Ovary (tissue), 9 donors: ENCODE results near the gene CCS. TPM values are rescaled to one million over a fixed set of nuclear protein-coding genes. Genes with fewer than 3 reads are reported as not detected.
A peak's percentile ranks its signal among the peaks of the same experiment; 100 is the strongest.

Experiments used
- DNase-seq, 5 donors: peaks; one replicate each; pipeline ENCODE4 v3.0.0-alpha.2; 2019 to 2020
- H3K27ac ChIP-seq, 2 donors: fragments of 200-600 bp; one replicate each; pipeline versions ENCODE4 v1.5.1 to v1.8.0; 2019 to 2022
- H3K27me3 ChIP-seq: fragments of 200-600 bp; one replicate; pipeline ENCODE4 v1.8.0; 2022
- H3K36me3 ChIP-seq: fragments of 200-600 bp; sonication (generic); one replicate; pipeline ENCODE4 v1.5.1; 2019
- H3K4me1 ChIP-seq: one replicate; pipeline ENCODE4 v1.8.1; 2013; ENCODE audit warnings: mild to moderate bottlenecking, moderate library complexity; ENCODE audit not compliant: insufficient read depth
- H3K4me3 ChIP-seq: fragments of 200-600 bp; sonication (generic); one replicate; pipeline ENCODE4 v1.5.1; 2017
- H3K9me3 ChIP-seq, 2 donors: fragments of 200-600 bp in 1 of 2; sonication (generic) in 1 of 2; one replicate each; pipeline versions ENCODE4 v1.5.1 to v1.8.1; 2013 to 2019; ENCODE audit warnings: mild to moderate bottlenecking in 1 of 2, moderate library complexity in 1 of 2
- CTCF ChIP-seq, 3 donors: fragments of 450-650 bp in 2 of 3; fragments of 200-600 bp in 1 of 3; IDR thresholded peaks; one replicate each; pipeline versions ENCODE4 v1.5.1 to v1.8.0; 2016 to 2022; ENCODE audit warnings: antibody characterized with exemption in 3 of 3, mild to moderate bottlenecking in 1 of 3
- EP300 ChIP-seq: sonication (generic); formaldehyde crosslinking; IDR thresholded peaks from one replicate; pipeline ENCODE4 v1.6.1; 2017; ENCODE audit warnings: antibody characterized with exemption
- POLR2A ChIP-seq: fragments of 450-650 bp; IDR thresholded peaks from one replicate; pipeline ENCODE4 v1.6.1; 2017; ENCODE audit warnings: antibody characterized with exemption, mild to moderate bottlenecking, moderate library complexity
- WGBS, 3 donors: extraction: QIAGEN DNeasy Blood & Tissue Kit in 1 of 3; methylation state at CpG; one replicate each; pipeline versions ENCODE4 v1.1.5 to v1.1.7; 2013 to 2017; 5-methylcytosine and 5-hydroxymethylcytosine counted together
- intact Hi-C, 4 donors: fragments of 100-400 bp; cut with DNase I; formaldehyde crosslinking; loops; one replicate each; pipeline versions ENCODE4 v1.11.0 to v1.15.1; 2022 to 2023
- polyA plus RNA-seq, 2 donors: library from polyadenylated mRNA; stranded (reverse); fragments of 200-250 nt in 1 of 2; fragments of 350-450 nt in 1 of 2; fragmentation: Illumina TruSeq in 1 of 2; extraction: RNeasy Lipid Tissue Mini Kit (QIAGEN cat#74804) in 1 of 2; gene quantifications; one replicate each; pipeline ENCODE4 v1.2.3, GENCODE V29; 2013 to 2014
- total RNA-seq, 7 donors: library from RNA; depleted of rRNA in 2 of 7; stranded (reverse); fragments of >200 nt in 2 of 7; fragmentation: NEBNext Ultra II Directional in 3 of 7; extraction: Animal tissue kit (Norgen Biotek cat#: 25700) in 3 of 7; gene quantifications; one replicate each; pipeline versions ENCODE4 v1.1.0 to v1.2.4, GENCODE V29; 2016 to 2023
- donor health status: DM: no; HTN: no; CAD: no; lungs with moderate emphysema.
- donor health status: DM: no; HTN: no; CAD: no.
- donor health status: Bipolar disorder and iron deficiency.
- donor health status: DM: yes; HTN: yes; CAD: no.
- donor health status: DM: no; HTN: no; CAD: no.
- donor health status: DM: yes; HTN: yes; CAD: no.

CCS gene
- total and polyA plus RNA-seq, 9 donors, result 15.7 to 55.0 (median 49.1) TPM

GRCh38 chr11:66555416-66555815 is 37.6 kb upstream of the CCS start:
- H3K4me3 ChIP-seq, result no peak overlapping the region
- TF ChIP-seq EP300, result no peak
- TF ChIP-seq CTCF (IDR thresholded peaks at IDR 0.05), result no peak
- TF ChIP-seq POLR2A, result no peak
- no peaks in the 10 kb centered on the region for H3K27me3 ChIP-seq
- no peak for DNase-seq
- intact Hi-C loops, result no loop called here
- H3K9me3 ChIP-seq, result no peaks in the 10 kb centered on the region
- H3K36me3 ChIP-seq, result no peaks in the 10 kb centered on the region
- H3K27ac ChIP-seq, result no peak overlapping the region
- WGBS, 3 donors, result 65 to 68% (median 66%) methylated on average over 3 of the region's 3 CpGs
- peaks cover 3% of the 10 kb centered on the region for H3K4me1 ChIP-seq

DNA sequence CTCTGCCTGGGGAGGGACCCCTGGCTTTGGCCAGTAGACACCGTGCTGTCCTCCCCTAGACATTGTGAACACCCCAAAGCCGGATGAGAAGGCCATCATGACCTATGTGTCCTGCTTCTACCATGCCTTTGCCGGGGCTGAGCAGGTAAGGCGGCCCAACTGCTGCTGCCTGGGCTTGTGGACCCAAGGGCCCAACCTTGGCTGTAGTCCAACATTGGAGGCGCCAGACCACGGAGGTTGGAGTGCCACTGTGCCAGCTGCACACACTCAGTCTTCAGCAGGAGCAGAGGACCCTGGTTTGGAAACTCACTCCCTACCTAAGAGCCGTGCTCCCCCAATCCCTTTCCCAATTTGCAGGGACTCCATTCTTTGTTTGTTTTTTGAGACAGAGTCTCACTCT is 36.9 kb upstream of the CCS start:
- TF ChIP-seq POLR2A (no peak), EP300 (no peak), CTCF (IDR thresholded peaks at IDR 0.05) (no peak)
- H3K9me3 ChIP-seq, result no peaks in the 10 kb centered on the region
- H3K27me3 ChIP-seq, result no peaks in the 10 kb centered on the region
- 82 to 86% (median 85%) methylated on average over 7 of the region's 7 CpGs for WGBS, 3 donors
- no peaks in the 10 kb centered on the region for H3K36me3 ChIP-seq
- peaks cover 3% of the 10 kb centered on the region for H3K4me1 ChIP-seq
- no peak overlapping the region for H3K27ac ChIP-seq
- no peak overlapping the region for H3K4me3 ChIP-seq
- intact Hi-C loops, result loop anchor here in 1 of 4 donors (2.0 kb wide), 1 partner anchor 21 kb away; no protein-coding TSS in a partner anchor
- DNase-seq, result no peak

DNA sequence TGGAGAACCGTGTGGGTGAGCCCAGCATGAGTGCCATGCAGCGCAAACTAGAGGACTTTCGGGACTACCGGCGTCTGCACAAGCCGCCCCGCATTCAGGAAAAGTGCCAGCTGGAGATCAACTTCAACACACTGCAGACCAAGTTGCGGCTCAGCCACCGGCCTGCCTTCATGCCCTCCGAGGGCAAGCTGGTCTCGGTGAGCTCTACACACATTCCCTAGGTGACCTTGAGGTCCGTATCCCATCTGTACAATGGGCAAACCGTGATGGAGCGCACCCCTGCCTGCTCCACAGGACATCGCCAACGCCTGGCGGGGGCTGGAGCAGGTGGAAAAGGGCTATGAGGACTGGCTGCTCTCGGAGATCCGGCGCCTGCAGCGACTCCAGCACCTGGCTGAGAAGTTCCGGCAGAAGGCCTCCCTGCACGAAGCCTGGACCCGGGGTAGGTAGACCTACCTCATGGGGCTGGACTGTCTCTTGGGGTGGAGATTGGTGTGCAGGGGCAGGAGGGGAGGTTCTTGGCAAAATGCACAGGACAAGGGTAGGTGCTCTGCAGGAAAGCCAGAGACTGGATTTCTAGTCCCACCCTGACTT is 35.2 kb upstream of the CCS start:
- H3K36me3 ChIP-seq, result no peaks in the 10 kb centered on the region
- no peak overlapping the region for H3K4me3 ChIP-seq
- H3K4me1 ChIP-seq, result peaks cover 3% of the 10 kb centered on the region
- intact Hi-C loops, result loop anchor here in 1 of 4 donors (2.0 kb wide), 1 partner anchor 23 kb away; no protein-coding TSS in a partner anchor
- TF ChIP-seq EP300 (no peak), CTCF (IDR thresholded peaks at IDR 0.05) (no peak), POLR2A (no peak)
- 87 to 92% (median 89%) methylated on average over 24 of the region's 24 CpGs for WGBS, 3 donors
- H3K9me3 ChIP-seq, result no peaks in the 10 kb centered on the region
- H3K27me3 ChIP-seq, result no peaks in the 10 kb centered on the region
- no peak overlapping the region for H3K27ac ChIP-seq
- DNase-seq, result no peak

DNA sequence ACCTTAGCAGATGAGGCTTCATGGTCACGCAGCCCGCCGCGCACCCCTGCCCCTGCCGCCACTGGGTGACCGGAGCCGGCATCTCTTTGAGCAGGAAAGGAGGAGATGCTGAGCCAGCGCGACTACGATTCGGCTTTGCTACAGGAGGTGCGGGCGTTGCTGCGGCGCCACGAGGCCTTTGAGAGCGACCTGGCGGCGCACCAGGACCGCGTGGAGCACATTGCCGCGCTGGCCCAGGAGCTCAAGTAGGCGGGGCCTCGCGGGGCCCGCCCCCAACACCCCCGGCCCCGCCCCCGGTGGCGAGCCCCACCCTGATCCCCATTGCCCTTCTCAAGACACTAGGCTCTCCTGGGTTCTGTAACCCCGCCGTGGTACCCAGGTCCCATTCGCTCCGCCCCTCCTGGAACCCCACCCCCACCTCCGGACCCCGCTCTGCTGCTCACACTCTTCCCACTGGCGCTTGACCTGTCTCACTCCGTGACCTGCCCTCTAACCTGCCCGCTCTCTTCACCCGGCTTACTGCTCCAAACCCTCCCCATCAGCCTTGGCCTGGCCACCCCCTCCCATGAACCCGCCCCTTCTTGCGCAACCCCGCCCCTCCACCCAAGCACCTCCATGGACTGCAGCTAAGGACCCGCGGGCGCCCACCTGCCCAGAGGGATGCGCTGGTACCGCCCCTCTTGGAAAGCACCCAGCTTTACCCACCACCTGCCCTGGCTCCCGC is 33.7 kb upstream of the CCS start:
- no peak overlapping the region for H3K27ac ChIP-seq
- no peaks in the 10 kb centered on the region for H3K27me3 ChIP-seq
- DNase-seq, result peak; percentile 60 to 80 (median 66)
- no peak for TF ChIP-seq POLR2A
- no peak for TF ChIP-seq EP300
- TF ChIP-seq CTCF (IDR thresholded peaks at IDR 0.05), result no peak
- H3K4me3 ChIP-seq, result no peak overlapping the region
- no peaks in the 10 kb centered on the region for H3K36me3 ChIP-seq
- intact Hi-C loops, result no loop called here
- 8 to 13% (median 11%) methylated on average over 42 to 50 of the region's 50 CpGs for WGBS, 3 donors
- peaks cover 3% of the 10 kb centered on the region for H3K4me1 ChIP-seq
- H3K9me3 ChIP-seq, result no peaks in the 10 kb centered on the region
